Endothelial cell of hepatic sinusoid (primary cell): ENCODE results near the gene MRPL4.

ENCODE experiments used
- in situ Hi-C: cut with HindIII; loops from 2 replicates; pipeline ENCODE4 v1.10.0; 2017; ENCODE audit warnings: low sequenced_read_pairs

Gene MRPL4

DNA sequence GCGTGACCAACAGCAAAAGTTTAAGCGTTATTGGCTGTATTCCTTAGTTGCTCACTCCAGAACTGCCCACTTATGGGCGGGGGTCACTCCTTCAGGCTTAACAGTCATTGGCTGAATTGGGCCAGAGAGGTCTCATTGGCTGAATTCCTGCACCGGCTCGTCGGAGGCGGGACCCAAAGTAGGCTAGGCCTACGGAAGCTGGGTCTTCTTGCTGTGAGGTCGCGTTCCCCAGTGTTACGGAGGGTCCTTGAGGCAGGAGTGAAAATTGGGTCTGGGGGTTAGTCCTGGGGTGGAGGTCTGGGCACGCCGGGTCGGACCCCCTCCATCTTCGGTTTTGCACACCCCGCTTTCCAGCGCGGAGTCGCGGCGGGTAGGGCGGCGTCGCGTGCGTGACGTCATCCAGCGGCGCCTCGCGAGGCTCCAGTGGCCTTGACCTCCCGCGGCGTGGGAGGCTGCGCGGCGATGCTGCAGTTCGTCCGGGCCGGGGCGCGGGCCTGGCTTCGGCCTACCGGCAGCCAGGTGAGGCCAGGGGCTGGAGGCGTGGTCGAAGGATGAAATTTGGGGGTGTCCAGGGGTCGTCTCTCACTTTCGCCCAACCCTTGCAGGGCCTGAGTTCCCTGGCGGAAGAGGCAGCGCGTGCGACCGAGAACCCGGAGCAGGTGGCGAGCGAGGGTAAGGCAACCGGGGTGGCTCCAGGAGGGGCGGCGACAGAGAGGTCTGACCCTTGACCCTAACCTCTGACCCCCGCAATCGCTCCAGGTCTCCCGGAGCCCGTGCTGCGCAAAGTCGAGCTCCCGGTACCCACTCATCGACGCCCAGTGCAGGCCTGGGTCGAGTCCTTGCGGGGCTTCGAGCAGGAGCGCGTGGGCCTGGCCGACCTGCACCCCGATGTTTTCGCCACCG lies at the start of gene MRPL4:
TSS of gene MRPL4 (plus strand) at position 423 of the 903 bp plus-strand sequence. CDS start at position 463, 40 bp downstream.
- in situ Hi-C loops = no loop called here

DNA sequence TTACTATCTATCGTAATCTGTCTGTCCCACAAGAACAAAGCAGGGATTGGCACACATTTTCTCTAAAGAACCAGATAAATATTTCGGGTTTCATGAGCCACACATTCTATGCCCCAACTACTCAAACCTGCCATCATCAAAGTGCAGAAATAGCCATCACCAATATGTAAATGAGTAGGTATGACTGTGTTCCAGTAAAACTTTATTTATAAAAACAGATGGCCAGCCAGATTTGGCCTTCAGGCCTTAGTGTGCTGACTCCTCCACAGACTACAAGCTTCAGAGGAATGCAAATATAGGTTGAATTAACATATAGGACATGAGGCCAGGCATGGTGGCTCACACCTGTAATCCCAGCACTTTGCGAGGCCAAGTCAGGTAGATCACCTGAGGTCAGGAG lies 48.3 kb upstream of the MRPL4 start:
- in situ Hi-C loops = no loop called here

DNA sequence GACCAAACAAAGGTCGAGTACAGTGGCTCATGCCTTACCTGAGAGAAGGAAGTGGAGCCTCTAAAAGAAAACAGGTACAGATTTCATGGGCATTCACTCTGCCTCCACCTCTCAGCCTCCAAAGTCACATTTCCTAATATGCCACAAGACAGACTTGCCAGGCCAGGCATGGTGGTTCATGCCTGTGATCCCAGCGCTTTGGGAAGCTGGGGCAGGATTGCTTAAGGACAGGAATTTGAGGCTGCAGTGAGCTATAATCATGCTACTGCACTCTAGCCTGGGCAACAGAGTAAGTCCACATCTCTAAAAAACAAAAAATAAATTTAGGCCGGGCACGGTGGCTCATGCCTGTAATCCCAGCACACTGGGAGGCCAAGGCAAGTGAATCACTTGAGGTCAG lies 46.4 kb upstream of the MRPL4 start:
- in situ Hi-C loops = no loop called here

DNA sequence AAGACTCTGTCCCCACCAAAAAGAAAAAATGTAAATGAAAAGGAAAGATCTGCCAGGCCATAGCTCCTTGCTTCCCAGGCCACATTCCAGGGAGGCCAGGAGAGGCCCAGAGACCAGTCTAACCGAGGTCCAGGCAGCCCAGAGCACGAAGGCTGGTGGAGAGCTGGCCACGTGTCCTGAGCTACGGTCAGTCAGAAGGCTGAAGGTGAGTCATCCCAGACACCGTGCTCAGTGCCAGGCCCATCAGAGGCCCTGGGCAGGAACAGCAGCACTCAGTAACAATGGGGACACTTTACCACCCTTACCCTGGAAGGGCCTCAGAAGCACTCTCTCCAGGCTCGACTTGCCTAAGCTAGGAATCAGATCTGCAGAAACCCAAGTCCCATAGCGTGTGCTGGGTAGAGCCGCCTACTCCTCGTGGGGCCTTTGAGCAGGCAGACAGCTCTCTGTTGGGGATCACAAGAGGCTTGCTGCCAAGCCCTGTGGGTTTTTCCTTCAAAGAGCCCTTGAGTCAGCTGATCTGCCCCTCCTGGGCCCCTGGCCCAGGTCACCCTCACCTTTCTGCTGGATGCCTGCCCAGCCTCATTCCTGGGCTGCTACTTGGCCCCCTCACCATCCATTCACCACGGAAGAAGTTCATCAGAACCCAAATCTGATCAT lies 45.7 kb upstream of the MRPL4 start:
- in situ Hi-C loops = no loop called here

DNA sequence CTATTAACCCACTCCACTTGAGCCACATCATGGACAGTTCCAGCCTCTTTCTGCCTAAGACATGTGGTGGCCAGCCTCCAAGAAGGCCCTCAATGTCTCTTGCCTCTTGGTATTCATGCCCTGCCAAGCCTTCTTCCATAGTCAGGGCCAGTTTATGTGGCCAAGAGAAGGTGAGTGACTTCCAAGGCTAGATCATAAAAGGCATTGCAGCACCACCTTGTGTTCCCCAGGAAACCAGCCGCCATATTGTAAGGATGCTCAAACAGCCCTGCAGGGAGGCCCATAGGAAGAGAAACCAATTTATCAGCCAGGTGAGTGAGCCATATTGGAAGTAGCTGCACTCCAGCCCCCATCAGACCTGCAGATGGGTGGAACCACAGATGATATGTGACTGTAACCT lies 45.0 kb upstream of the MRPL4 start:
- in situ Hi-C loops = no loop called here

DNA sequence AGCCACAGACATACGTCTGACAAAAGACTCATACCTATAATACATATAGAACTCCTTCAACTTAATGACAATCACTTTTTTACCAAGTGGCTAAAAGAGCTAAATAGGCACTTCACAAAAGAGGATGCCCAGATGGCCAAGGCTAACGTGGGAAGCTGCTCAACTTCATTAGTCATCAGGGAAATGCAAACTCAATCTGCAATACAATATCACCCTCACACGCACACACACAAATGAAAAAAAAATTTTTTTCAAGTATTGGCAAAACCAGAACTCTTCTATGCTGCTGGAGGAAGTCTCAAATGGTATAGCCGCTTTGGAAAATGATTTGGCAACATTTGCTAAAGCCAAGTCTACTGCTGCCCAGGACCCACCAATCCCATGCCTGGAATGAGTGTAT lies 42.7 kb upstream of the MRPL4 start:
- in situ Hi-C loops = no loop called here

DNA sequence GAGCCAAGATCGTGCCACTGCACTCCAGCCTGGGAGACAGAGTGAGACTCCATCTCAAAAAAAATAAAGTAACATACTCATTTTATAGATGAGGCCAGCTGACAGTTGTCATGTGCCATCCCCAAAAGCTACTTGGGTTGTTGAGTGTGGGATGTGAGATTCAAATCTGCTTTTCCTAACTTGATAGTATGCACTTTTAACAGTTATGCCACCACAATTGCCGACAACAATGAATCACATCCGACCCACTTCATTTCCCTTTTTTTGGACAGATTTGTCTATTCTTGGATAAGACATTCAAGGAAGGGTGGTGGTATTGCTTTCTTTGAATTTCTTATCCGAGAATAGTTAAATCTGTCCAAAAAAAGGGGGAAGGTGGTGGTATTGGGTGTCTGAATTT lies 41.0 kb upstream of the MRPL4 start:
- in situ Hi-C loops = no loop called here

DNA sequence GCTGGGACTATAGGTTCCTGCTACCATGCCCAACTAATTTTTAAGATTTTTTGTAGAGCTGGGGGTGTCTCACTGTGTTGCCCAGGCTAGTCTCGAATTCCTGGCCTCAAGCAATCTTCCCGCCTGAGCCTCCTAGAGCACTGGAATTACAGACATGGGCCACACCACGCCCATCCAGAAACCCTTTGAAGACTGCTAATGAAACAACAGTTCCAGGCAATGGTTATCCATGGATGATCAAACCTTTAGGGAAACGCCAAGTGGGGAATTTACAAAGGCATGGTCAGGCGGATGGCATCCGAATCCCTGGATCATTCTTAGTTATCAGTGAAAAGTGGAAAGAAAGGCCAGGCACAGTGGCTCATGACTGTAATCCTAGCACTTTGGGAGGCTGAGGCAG lies 40.3 kb upstream of the MRPL4 start:
- in situ Hi-C loops = no loop called here

DNA sequence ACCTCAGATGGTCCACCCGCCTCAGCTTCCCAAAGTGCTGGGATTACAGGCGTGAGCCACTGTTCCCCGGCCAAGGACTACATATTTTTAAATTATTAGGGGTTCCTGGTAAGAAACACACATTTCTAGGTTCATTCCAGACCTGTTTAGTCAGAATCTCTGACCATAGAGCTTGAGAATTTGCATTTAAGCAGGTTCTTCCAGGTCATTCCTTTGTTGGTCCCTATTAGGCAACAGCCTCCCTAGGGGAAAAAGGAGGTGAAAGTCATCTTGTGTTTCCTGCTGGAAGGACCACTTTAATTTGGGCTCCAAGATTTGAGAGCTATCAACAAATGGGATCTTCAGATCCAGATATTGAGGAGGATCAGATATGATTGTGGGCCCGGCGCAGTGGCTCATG lies 37.2 kb upstream of the MRPL4 start:
- in situ Hi-C loops = no loop called here

DNA sequence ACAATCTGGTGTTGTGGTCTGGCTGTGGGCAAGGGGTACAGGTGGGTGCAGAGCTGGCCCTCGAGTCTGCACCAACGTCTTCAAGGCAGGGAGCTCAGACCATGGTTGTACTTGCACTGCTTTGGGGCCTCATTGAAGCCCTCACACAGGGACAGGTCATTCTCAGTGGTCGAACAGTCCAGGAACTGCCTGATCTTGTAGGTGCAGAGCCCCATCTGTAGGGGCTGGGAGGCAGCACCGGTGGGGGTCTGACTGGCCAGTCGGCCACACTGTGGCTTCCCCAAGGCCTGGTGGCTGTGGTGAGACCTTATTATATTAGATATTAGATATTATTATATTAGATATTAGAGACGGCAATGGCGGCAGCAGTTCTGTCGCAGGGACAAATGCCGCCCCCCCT lies 34.9 kb upstream of the MRPL4 start:
- in situ Hi-C loops = no loop called here

DNA sequence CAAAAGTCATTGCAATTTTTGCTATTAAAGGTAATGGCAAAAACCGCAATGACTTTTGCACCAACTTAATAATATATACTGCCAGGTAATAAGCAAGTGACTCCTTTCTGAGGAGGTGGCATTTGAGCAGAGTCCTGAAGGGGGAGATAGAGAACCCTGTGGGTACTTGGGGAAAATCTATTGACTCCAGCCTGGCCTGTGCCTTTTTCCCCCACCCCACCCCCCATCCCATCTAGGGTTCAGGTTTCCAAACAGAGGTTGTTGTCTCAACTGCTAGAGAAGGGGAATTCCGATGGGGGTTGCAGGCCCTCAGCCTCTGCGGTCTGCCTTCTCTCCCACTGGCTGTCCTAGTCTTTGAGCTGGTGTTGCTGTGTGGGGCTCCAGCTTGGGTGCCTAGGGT lies 32.3 kb upstream of the MRPL4 start:
- in situ Hi-C loops = no loop called here

DNA sequence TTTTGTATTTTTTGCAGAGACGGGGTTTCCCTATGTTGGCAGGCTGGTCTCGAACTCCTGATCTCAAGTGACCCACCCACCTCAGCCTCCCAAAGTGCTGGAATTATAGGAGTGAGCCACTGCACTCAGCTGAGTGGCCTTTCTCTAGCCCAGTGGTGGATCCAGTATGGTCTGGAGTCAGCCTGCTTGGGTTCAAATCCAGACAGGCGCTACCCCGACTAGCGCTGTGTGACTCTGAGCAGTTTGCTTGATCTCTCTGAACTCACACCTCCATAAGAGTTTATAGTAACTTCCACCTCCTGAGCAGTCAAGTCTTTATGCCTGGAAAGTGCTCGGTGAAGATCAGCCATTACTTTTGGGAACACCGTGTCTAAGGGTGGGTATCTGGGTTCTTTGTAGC lies 31.3 kb upstream of the MRPL4 start:
- in situ Hi-C loops = no loop called here

DNA sequence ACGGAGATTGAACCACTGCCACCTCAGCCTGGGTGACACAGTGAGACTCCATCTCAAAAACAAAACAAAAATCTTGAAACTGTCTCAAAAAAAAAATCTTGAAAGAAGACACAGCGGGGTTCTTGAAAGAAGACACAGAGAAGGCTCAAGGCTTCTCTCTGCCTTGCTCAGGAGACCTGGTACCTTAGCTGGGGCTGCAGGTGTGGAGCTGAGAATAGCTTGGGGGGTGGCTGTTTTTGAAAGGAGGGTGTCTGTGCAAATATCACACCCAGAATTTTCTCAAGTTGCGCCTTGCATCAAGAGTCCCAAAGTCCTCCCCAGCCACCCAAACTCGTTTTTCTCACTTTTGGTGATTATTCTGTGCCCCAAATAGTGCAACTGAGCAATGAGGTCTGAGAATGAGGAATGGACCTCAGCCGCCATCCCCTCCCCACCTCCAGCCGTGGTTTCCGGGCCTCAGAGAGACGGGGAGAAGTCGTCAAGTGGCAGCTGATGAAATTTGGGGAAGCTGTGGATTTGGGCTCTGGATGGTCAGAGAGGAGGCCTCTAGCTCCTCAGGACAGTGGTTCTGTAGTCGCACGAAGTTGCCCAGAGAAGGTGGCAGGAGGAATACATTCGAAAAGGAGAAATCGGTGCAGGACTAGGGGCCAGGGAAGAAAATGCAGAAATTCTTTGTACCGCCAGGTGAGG lies 29.7 kb upstream of the MRPL4 start:
- in situ Hi-C loops = no loop called here

DNA sequence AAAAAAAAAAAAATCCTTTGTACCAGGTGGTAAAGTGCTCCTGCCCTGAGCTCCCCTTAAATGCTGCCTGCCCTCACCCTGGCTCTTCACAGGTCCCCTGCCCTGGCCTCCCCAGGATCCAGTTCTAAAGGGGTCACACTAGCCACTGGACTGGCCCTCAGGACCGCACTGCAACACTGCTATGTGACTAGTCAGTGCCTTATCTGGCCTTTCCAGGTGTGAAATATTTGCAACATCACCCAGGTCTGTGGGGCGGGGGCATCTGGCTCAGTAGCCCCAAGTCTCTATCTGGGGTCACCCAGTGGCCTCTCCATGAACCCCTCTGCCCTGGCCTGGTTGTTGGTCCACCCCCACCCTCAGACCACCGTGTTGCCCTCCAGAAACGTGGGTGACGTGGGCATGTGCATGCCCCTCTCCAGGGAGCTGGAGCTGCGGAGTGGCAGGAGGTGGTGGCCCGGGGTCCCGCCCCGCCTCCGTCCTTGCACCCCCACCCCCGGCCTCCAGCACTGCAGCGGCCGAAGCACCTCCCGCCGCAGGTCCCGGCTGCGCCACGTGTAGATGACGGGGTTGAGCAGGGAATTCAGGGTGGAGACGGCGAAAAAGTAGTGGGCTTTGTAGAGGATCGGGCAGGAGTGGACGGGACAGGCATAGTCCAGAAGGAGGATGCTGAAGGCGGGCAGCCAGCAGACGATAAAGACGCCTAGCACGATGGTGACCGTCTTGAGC lies 28.4 kb upstream of the MRPL4 start:
- in situ Hi-C loops = no loop called here

DNA sequence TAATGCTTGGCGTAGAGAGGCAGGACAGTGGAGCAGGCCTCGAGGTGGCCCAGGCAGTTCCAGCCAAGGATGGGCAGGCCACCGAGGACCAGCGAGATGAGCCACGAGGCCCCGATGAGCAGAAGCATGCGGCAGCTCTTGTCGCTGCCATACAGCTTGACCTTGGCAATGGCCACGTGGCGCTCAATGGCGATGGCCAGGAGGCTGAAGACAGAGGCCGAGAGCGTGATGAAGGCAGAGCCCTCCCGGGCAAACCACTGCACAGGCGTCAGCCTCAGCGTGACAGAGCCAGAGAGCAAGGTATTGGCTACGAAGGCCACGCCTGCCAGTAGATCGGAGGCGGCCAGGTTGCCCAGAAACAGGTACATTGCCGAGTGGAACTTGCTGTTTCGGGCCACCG lies 27.7 kb upstream of the MRPL4 start:
- in situ Hi-C loops = no loop called here

DNA sequence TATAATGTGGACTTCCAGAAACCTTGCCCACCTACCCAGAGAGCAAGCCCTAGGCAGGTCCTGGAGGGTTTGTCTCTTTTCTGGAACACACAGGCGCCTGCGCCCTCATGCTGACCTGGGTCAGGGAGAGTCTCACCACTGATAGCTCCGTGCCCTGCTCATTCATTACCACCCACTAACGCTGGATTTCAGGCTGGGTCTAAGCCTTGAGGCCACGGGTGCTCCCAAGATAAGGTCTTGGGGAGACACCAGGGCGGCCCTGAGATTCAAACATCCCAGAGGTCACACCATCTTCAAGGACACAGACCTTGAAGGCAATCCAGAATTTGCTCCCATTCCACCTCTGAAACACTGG lies 26.0 kb upstream of the MRPL4 start:
- in situ Hi-C loops = no loop called here

DNA sequence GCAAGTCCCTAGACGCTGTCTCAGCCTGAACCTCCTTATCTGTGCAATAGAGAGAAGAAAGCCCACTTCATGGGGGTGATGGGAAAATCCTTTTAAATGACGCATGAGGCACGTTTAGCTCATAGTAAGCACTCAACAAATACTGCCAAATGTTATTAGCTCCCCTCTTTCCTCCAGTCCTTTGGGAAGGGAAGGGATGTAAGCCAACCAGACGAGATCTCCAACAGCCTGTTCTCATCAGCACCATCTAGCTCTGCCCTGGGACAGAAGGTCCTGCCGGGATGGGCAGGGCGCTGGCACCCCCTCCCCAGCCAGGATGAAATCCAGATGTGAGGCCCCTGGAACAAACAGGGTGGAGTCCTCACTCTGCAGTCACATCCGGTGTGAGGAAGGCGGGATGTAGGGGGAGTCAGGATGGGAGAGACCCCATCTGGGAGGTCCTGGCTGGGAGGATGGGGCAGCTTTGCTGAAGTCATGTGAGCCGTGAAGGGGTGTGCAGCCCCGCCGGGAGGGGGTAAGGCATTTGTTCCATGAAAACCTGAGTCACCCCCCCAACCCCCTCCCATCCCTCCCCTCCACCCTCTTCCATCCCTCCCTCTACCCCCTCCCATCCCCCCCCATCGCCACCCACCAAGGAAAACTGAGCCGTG lies 25.5 kb upstream of the MRPL4 start:
- in situ Hi-C loops = no loop called here

DNA sequence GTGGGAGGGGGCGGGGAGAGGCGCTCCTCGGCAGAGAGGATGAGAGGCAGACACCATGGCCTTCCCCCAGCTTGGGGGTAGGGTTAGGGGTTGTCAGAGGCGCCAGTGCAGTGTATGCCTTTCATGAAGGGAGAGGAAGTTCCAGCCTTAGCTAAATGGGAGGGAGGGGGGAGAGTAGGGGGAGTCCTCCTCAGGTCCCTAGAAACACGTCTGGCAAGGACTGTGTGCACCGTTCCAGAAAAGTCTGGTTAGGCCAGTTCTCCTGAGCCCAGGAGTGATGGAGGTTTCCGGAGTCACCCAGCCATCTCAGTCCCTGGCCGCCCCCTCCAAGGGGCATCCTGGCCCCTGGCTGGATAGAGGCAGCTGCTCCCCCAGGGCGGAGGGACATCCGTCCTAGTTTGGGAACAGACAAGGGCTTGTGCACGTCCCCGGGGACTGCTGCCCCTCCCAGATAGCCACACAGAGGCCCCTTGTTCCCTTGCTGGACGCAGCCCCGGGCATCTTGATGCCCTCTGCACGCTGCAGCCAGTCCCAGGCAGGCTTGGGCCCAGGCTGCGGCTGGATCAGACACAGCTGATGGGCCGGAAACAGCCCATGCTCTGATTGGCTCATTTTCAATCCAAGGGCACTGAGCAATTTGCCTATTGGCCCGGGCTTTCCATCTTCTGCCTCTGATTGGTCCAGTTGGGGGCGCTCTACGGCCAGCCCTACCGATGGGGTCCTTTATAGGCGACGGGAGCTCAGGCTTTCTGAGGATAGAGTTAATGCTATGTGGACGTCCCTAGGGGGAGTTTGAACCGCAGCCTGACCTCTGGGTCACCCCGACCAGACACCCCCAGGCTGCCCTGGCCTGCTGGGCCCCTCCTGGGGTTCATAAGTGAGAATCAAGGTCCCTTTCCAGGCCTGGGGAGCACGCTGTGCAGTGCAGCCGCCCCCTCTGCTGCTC lies 24.7 kb upstream of the MRPL4 start:
- in situ Hi-C loops = no loop called here

DNA sequence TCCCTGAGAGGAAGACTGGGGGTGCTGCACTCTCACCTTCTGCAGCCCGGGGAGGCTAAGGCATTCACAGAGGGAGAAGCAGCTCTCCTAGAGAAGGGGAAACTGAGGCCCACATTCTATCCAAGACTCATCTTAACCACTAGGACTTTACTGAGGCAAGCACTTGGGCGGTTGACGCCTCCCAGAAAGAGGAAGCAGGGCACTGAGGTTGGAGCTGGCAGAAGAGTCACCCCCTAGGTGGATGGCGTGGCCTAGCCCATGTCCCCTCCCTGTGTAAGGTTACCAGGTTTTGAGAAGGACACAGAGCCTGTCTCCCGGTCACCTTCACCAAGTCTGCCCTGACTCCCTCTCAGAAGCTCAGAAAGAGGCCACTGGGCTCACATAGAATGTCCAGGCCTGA lies 23.6 kb upstream of the MRPL4 start:
- in situ Hi-C loops = no loop called here

DNA sequence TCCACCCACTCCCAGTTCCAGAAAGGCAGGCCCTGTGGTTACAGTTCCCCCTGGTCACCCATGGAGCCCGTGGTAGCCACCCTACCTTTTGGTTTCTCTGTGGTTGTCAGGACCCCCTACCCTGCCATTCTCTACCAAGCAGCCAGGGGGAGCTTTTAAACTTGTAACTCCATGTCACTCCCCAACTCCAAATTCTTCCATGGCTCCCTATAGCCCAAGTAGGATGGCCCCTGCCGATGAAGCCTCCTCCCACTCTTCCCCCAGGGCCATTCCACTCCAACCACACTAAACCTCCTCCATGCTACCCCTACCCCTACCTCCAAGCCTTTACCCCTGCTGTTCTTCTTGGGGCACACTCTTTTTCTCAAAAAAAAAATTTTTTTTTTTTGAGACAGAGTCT lies 23.1 kb upstream of the MRPL4 start:
- in situ Hi-C loops = no loop called here
